NCI-H1417 treated with DMSO at 0.1 percent for 48 hours (cell line): ENCODE results near the gene MMP20.

Source experiments
- DNase-seq: peaks from one replicate; lab custom pipeline; 2025; lab: John Stamatoyannopoulos, UW

Gene MMP20

DNA sequence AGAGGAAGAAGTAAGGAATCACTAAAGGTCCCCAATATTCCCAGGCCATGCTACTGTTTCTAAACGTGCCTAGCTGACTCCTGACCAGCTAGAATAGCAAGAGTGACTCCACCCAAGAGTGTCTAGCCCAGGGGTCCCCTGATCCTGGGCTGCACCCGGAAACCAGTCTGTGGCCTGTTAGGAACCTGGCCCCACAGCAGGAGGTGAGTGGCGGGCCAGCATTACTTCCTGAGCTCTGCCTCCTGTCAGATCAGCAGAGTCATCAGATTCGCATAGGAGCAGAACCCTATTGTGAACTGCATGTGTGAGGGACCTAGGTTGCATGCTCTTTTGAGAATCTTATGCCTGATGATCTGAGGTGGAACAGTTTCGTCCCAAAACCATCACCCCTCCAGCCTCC is 2.0 kb downstream of the MMP20 start:
- DNase-seq = no peak

DNA sequence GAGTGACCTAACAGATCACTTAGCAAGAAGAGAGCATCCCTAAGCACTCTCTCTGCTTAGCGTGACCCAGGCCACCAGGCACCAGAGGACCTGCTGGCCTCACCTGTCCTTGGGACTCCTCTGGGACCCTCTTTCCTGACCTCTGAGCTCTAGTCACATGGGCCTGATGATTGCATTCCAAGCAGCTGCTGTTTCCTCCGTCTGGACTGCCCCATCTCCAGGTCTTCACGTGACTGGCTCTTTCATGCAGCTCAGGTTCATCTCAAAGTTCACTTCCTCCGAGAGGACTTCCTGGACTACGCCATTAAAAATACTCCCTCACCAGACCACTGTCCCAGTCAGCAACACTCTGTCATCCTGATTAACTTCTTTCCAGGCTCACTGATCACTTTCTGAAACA is 2.9 kb downstream of the MMP20 start:
- no peak for DNase-seq

DNA sequence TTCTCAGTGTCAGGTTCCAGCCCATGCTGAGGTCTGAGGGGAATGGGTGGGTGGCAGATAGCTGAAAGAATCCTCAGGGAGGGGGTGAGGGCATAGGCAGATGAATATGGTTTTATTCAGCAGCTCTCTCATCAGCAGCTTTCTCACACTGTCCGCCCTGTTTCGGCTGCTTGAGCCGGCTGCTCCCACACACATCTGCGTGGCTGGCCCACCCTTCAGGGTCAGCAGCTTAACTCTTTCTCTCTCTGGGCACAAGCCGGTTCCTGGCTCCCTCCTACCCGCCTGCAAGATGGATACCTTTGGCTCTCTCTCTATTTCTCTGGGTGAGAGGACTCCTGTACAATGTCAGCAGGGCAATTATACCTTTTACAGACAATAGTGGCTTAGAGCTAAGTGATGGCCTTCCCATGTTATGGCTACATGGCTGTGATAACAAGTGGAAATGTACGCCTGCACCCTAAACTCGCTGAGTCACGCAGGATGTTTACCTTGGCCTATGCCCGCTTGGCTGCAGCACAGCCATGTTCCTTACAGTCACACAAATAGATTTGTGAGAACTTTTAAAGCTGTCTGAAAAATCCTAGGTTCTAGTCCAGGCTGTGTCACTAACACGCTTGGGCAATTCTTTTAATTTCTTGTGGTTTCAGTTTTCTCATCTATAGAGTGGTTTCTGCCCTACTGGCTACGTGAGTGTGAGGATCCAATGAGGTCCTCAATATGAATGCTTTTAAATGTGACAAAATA is 4.1 kb downstream of the MMP20 start:
- no peak for DNase-seq

DNA sequence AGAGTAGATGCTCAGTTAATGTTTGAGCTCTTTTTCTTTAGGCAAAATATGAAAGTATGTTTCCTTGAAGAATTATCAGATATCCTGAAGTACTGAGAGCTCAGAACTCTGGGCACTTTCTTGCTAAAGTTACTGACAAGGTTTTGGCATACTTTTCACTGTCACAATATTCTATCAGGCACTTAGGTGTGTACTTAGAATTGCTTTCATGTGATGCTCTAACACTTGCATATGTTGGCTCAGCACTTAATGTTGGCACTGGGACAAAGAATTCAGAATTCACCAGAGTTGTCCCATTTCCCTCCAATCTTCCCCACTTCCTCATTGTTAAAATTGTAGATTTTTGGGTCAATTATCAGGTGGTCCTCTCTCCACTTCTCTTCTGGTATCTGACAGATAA is 5.0 kb downstream of the MMP20 start:
- DNase-seq = no peak

DNA sequence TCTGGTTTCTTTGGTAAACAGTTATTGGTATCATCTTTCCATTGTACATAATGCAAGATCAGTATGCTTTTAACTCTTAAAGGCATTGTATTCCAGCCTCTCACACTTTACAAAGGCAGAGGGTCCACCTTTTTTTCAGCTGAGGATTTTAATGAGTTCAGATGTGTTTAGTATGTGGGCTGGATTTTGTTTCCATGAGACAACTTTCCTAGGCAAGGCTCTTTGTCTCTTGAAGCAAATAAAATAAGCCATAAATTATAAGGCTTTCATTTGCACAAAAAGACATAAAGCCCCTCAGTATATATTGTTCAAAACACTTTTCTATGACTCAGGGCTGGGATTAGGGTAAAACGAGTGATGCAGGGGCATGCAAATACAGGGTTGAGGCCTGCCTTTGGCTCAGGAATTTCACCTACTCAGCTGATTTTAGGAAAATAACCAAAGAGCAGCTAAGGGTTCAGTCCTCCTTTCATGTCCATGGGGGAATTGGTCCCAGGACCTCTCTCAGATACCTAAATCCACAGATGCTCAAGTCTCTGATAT is 7.6 kb downstream of the MMP20 start:
- no peak for DNase-seq

DNA sequence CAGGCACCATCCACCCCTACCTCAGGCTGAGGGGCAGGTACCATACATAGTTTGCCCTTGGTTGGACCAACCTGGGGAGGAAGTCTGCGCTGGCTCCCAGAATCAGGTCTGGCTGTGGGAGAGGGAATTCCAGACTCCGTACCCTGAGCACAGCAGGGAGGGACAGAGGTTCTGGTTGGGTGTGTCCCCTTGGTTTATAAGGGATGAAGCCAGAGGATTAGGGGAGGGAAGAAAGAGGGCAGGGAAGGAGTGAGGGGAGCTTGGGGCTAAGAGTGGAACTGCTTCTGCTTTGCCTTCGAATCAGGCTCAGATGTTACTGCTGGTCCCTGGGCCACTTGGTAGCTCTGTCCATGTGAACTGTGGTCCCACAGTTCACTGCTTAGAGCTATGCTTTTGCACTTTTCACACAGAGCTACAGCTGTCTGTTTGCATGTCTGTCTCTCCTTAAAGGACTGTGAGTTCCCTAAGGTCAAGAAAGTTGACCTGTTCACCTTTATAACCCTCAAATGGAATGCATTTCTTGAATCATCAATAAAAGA is 9.2 kb downstream of the MMP20 start:
- DNase-seq = no peak

DNA sequence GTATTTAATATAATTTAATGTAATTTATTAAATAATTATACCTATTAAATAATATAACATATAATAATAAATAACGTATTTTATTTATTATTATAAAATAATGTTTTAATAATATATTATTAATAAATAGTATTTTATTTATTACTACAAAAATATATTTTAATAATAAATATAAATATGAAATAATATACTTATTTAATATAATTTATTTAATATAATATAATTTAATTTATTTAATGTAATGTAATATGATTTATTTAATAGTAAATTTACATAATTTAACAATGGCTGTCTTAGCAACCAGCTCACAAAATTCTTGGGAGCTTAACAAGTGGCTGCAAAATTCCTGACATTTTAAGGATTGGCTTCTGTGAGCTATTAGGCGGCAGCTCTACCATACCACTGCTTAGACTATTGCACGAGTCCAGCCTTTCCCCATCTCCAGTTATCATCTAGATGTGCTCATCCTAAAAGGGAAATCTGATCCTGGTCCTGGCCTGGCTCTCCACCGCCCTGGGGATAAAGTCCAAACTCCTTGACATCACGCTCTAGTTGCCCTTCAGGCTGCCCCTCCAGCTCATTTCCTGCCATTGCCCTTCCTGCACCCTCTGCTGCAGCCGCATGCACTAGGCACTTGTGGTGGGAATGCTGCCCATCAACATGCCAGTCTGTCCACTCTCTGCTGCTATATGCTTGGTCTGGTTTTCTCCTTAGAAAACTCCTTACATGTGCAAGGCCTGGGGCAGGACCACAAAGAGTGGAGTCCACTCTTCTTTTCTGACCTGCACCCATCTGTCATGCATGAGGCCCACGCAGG is 9.8 kb downstream of the MMP20 start:
- DNase-seq = no peak

DNA sequence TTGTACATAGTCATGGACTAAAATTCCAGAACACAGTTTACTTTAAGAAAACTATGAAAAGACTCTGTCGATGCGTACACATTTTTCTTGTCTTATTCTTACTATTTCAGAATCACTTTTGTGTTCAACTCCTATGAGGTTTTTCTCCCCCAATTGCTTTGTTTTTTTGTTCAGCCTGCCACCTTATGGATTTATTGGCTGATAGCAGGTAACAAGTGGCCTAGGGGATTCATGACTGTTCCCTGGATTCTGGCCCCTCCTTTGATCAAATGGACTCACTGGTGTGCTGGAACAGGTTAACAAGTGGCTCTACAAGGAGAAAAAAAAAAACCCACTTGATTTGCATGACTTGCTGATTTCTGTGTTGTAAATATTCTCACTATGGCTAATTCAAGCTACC is 10.6 kb downstream of the MMP20 start:
- DNase-seq = no peak

DNA sequence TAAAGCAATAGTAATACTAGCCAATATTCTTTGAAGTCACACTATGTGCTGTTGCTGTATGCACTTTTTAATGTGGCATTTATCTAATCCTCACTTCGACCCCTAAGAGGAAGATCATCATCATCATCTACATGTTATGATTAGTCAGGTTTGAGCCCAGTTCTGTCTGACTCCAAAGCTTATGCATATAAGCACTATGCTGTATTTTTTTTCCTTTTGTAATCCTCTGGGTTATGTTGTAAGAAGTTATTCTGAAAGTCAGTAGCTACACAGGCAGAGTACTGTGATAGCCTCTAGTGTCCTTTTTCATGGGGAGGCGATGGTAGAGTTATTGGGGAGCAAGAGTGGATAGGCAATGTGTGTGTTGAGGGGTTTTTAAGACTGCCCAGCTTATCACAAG is 11.1 kb downstream of the MMP20 start:
- no peak for DNase-seq

DNA sequence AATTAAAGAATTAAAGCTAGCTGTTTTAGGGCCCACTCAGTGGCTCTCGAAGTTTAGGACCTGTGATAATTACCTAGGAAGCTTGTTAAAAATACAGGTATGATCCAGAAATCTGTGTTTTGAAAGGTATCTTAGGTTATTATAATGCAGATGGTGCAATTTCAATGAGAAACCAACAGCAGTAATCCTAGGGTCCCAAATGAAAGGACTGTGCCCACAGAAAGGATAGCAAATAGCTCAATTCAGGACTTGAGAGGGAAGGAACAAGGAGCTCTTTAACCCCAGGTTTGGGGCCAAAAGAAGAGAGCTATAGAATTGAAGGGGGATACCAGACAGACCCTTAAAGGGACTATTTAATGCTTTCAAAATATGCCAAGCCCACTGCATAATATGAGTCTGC is 11.7 kb downstream of the MMP20 start:
- no peak for DNase-seq

DNA sequence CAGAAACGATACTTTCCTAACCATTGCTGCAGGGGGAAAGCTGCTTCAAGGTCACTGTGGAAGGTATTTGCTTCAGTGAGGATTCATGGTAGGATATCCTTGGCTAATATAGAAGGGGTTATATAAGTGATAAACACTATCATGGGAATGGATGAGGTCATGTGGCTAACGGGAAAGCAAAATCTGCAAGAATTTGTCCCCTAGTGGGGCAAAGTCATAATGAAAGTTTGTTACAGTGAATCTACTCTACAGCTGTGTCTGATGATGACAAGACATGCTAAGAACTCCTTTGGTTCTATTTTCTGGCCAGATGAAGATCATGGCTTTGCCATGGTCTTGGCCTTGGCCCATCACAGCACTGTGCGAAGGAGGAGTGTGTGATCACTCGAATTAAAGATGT is 13.8 kb downstream of the MMP20 start:
- no peak for DNase-seq

DNA sequence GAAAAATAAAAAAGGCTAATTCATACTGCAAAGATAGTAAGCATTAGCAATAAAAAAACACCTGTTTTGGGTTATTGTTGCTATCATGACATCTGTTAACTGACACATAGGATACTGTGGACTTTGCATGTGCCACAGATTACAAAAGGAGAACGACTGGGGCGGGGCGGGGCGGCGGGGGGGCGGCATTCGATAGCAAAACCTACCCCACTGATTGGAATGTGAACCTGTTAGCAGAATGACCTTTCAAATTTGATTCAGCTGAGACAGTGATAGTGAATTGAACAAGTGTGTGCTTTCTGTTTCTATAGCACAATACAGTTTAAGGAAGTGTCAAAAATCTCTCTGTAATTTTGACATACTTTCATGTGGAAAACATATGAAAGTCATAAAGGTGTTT is 14.9 kb downstream of the MMP20 start:
- no peak for DNase-seq

DNA sequence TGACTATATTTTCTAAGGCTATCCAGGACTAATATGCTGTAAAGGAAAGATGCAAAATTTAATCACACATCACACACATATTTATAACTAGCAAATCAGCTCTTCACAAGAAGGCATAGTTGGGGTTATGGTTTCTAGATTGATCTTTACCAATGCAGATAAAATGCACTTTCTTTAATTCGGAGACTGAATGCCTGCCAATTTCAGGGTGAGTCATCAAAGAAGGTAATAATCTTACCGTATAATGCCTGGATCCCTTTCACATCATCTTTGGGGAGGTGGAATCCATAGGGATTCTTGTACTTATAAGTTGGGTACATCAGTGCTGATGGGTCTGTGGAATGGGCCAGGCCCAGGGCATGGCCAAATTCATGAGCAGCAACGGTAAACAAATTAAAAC is 16.4 kb downstream of the MMP20 start:
- DNase-seq = no peak

DNA sequence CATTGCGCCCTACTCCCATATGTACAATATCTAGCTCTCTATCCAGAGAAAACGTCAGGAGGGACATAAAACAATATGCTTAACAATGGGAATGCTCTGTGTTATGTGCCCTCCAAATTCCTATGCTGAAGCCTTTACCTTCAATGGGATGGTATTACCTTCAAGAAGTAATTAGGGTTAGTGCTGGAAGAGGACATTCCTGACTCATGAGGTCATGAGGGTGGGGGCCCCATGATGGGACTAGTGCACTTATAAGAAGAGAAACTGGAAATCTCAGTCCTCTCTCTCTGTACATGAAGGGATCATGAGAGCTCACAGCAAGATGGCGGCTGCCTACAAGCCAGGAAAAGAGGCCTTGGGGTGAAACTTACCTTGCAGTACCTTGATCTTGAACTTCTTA is 20.3 kb downstream of the MMP20 start:
- no peak for DNase-seq

DNA sequence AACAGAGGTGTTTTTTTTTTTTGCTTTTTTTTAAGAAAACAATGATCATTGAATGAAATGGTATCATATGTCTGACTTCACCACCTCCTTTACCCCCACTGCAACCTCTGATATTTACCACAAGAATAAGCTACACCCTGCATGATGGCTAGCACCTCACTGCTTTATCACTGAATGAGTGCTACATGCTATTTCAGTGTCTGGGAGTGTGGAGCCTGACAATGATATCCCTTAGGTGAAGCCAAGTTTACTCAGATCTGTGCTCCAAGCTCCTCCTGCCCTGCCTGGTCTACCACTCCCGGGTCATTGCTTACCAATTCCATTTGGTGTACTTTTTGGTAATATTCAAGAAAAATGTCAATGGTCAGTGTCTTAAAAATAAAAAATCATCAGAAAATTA is 21.1 kb downstream of the MMP20 start:
- no peak for DNase-seq

DNA sequence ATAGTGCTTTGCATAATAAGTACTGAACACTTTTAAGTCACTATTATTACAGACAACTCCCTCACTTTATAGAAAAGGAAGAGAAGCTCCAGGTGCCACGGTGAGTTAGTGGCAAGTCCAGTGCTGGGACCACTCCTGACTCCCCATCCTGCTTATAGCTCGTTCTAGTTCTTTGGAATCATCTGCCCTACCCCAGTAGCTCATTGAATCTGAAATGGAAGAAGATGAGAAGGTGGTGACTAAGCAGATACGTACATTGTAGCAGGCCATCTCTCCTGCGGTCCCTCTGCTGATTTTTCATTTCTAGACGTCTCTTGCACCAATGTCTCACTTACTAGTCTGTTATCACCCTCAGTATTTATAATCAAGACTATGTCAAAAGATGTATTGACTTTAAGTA is 21.6 kb downstream of the MMP20 start:
- DNase-seq = no peak

DNA sequence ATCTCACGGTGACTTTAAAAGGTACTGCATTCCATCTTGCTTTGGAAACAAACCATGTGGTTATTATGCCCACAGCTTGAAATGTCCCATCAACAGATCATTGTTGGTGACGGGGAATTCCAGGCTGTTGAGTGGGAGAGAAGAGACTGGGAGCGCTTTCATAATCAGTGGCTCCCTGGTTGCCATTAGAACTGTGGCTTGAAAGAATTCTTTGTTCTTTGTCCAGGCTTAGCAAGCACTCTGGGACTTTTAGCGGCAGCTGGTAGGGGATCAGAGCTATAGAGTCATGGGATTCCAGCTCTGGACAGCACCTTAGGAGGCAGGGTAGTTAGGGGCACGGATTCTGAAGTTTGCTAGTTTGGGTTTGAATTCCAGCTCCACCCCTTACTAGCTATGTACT is 22.0 kb downstream of the MMP20 start:
- no peak for DNase-seq

DNA sequence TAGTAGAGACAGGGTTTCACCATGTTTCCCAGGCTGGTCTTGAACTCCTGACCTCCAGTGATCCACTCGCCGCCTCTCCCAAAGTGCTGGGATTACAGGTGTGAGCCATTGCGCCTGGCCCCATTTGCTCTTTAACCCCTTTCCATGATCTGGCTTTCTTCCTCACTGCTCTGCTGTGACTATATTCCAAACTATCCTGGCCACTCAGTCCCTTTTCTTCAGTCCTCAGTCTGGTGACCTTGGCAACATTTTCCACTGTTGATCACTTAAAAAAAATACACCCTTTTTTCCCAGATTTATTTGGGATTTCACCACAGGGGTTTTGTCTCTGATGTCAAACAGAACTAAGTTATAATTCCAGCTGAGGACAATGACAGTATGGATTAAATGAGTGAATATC is 24.5 kb downstream of the MMP20 start:
- DNase-seq = no peak

DNA sequence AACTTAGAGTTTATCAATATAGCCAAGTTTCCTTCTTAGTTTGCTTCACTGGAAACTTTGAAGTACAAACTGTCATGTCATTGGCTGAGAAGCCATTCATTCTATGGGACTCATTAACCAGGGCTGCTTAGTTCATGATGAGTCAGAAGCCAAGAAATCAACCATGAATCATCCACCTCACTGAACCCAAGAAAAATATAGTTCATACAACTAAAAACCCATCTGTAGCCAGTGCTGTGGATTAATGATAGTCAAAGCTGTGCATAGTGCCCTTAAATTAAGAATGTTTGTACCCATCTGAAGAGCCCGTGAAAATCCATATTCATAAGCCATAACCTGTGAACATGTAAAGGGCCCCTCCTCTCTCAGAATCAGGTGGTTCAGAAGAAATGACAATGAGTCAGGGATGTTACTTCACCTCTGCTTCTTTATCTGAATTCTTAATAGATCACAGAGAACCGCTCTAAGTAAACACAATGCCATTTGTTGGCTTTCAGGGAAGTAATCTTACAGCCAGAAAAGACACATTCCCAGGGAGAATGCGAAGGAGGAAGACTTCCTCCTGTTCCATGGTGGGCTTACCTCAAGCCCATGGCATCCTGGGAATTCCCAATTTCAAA is 25.4 kb downstream of the MMP20 start:
- DNase-seq = no peak

DNA sequence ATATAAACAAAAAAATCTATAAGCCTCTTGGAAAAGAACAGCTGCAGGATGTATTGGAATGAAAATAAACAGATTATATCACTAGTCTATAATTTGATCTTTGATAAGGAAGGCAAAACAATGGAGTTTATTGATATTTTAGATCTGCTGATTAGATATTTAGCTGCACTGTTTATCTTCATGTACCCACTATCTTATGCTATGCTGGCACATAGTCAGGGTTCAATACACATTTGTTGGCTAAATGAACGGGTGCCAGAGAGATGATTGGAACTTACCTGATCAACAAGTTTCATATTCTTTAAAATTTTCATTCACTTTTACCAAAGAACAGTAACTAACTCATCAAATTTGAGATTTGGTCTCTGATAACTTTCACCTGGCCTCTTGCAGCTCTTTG is 26.9 kb downstream of the MMP20 start:
- no peak for DNase-seq

DNA sequence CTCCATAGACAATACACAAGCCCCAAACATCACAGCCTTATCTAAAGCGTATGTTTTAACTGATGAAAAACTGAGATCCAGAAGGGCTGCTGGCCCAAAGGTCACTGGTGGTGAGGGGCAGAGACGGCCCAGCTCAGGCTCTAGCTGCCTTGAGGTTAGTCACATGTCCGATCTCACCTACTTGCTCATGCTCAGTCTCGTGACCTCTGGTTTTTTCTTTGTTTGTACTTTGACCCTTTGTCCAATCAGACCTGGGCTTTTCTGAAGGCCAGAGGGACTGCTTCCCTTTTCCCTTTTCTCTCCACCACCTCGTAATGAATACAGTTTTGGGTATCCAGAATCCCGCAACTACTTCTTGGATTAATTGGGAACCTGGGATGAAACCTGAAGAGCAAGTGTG is 28.6 kb downstream of the MMP20 start:
- DNase-seq = no peak

DNA sequence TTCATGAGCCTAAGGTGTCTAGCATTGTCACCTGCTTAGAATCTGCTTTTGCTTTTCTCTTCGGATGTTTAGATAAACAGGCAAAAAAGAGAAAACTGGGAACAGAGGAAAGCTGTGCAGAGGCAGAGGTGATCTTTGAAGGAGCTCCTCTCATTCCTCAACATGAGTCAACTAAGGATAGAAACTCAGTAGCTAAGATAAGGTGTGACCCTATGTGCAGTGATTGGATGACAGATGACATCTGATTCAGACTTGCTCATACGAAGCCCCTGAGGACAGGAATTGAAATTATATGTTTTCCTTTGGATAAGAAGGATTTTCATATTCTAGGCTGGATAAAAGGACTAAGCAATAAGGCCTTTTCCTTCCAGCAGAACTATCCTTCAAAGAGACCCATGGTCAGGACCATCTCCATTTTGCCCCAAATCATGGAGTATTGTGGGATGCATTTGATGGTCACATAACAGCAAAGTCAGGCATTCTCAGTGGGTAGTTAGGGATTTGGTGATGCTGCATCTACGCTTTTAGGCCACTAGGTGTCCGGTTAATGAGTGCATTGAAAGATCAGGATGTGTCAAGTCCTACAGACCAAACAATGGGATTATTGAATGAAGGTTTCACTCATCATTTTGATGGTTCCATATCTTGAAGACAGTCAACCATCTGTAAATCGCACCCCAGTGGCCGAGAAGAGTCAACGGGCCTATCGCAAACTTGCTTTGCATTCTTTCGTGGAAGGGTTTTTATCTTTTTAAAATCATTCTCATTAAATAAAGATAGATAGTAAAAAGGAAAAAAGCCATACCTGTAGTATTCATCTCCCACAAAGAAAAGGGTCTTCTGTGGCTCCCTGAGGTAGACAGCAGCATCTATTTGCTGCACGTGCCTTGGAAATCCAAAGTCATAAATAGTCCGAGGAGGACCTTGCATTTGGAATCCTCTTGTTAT is 32.2 kb downstream of the MMP20 start:
- DNase-seq = no peak
